Adrenal gland (tissue), 5 donors: Measurements from ENCODE around the gene GRID1.

ENCODE experiments used
- CTCF ChIP-seq, 6 experiments: fragments of 450-650 bp in 4 of 6; fragments of 200-600 bp in 2 of 6; sonication (generic) in 1 of 6; IDR thresholded peaks; 1 replicate in 5 of 6; 2 replicates in 1 of 6; pipeline versions ENCODE4 v1.5.1 to v1.8.0; 2016 to 2021; ENCODE audit warnings: antibody characterized with exemption in 6 of 6, mild to moderate bottlenecking in 2 of 6, moderate library complexity in 1 of 6
- POLR2A ChIP-seq, 2 donors: fragments of 450-650 bp; IDR thresholded peaks; one replicate each; pipeline ENCODE4 v1.6.1; 2017; ENCODE audit warnings: antibody characterized with exemption in 2 of 2, mild to moderate bottlenecking in 2 of 2, moderate library complexity in 1 of 2
- donor health status: DM: no; HTN: no; CAD: no.

GRCh38 chr10:85993840-85994507, 372.6 kb downstream of the GRID1 start:
- no peak for TF ChIP-seq POLR2A (IDR thresholded peaks at IDR 0.05)
- no peak for TF ChIP-seq CTCF (IDR thresholded peaks at IDR 0.05)
